Bronchial epithelial cell (primary cell): ENCODE results near the gene CILP2. TPM values are rescaled to one million over a fixed set of nuclear protein-coding genes. Genes with fewer than 3 reads are reported as not detected.
A peak's percentile ranks its signal among the peaks of the same experiment; 100 is the strongest.

ENCODE experiments used
- DNase-seq: peaks from one replicate; pipeline ENCODE4 v3.0.0-alpha.2; 2010; ENCODE audit warnings: low read depth
- FAIRE-seq: peaks from 2 replicates; lab custom pipeline; 2011; peaks lifted over from hg19 to GRCh38; lab: Jason Lieb, UNC
- H3K27me3 ChIP-seq: 2 replicates; pipeline ENCODE4 v1.5.1; 2011; ENCODE audit warnings: low read length; ENCODE audit not compliant: control insufficient read depth, insufficient read depth
- H3K36me3 ChIP-seq: 2 replicates; pipeline ENCODE4 v1.5.1; 2011; ENCODE audit warnings: low read length; ENCODE audit not compliant: control insufficient read depth, insufficient read depth
- H3K4me3 ChIP-seq: 2 replicates; pipeline ENCODE4 v1.5.1; 2011; ENCODE audit warnings: mild to moderate bottlenecking, low read depth, low read length, control low read depth
- total RNA-seq: library from RNA; depleted of rRNA; stranded (reverse); fragments of >200 nt; gene quantifications from 2 replicates; pipeline ENCODE4 v1.2.1, GENCODE V29; 2014
- TF ChIP-seq, protein P1 (sequence below): IDR thresholded peaks from 2 replicates; pipeline ENCODE4 v1.5.1; 2011; ENCODE audit warnings: mild to moderate bottlenecking, moderate library complexity, low read length, control low read depth, inconsistent platforms; ENCODE audit not compliant: insufficient read depth, severe bottlenecking

CILP2 gene
- total RNA-seq, 1 donor from 2014 or later = under 0.01 TPM

DNA sequence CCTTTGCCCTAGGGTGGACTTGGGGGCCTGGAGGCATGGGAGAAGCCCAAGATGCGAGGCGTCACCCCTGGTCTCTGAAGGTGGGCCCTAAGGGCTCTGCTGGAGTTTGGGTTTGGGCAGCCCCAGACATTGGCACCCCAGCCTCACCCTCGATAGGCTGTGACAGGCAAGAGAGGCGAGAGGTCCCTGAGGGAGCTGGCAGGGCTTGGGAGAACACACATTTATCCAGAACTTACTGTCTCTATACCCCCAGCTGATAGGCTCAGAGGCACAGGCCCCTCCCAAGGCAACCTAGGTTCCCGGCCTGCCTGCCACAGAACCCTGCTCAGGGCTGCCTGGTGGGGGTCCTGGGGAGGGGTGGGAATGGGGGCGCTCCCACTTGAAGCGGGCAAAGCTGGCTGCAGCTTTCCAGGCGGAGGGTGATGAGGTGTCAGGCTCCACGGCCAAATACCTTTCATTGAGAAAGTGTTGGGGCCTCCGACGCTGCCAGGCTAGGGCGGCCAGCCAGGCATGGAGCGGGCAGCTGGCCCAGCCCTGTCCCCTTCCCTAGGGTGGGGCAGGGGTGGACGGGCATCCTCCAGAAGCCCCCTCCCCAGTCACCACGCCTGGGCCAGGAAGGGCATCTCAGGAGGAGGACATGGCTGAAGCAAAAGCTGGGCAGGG is 9.7 kb downstream of the CILP2 start:
- peaks cover 4% of the 10 kb centered on the region for H3K27me3 ChIP-seq
- no peak for DNase-seq
- TF ChIP-seq, protein P1, sequence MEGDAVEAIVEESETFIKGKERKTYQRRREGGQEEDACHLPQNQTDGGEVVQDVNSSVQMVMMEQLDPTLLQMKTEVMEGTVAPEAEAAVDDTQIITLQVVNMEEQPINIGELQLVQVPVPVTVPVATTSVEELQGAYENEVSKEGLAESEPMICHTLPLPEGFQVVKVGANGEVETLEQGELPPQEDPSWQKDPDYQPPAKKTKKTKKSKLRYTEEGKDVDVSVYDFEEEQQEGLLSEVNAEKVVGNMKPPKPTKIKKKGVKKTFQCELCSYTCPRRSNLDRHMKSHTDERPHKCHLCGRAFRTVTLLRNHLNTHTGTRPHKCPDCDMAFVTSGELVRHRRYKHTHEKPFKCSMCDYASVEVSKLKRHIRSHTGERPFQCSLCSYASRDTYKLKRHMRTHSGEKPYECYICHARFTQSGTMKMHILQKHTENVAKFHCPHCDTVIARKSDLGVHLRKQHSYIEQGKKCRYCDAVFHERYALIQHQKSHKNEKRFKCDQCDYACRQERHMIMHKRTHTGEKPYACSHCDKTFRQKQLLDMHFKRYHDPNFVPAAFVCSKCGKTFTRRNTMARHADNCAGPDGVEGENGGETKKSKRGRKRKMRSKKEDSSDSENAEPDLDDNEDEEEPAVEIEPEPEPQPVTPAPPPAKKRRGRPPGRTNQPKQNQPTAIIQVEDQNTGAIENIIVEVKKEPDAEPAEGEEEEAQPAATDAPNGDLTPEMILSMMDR = no peak
- FAIRE-seq = no peak
- H3K4me3 ChIP-seq = no peak overlapping the region
- H3K36me3 ChIP-seq = no peaks in the 10 kb centered on the region

DNA sequence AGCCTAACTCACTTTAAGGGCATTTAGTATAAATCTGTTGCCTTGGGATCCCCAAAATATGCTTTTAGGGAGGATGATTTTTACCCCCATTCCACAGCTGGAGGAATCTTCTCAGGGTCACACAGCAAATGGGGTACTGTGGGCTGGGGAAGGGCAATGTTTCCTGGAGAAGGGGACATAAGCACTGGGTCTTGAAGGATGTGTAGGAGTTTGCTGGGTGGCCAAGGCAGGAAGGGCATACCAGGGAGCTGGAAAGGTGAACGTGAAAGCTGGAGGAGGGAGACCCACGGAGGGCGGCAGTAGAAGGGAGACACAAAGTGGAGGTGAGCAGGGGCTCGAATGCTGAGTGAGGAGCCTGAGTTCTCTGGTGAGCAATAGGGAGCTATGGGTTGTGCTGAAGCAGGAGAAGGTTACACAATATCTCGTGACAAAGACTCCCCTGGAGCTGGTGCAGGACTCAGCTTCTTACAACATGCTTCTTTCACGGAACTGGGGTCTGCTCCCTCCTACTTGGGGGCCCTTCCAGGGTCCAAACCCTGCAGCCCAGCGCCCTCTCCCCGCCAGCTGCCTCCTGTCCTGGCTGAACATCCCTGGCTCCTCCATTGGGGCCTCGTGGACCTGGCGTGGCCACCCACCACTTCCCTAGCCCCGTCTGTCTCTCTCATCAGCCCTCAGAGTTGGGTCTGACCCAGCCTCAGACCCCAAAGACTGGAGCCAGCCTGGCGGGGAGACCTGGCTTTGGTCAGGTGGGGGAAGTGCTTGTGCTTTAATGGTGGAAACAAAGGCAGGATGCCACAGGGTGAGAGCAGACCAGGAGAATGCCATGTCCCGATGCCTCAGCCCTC is 11.1 kb downstream of the CILP2 start:
- FAIRE-seq = no peak
- TF ChIP-seq, protein P1 = no peak
- Histone ChIP-seq H3K27me3 (peaks cover 4% of the 10 kb centered on the region), H3K36me3 (no peaks in the 10 kb centered on the region), H3K4me3 (no peak overlapping the region)
- no peak for DNase-seq

DNA sequence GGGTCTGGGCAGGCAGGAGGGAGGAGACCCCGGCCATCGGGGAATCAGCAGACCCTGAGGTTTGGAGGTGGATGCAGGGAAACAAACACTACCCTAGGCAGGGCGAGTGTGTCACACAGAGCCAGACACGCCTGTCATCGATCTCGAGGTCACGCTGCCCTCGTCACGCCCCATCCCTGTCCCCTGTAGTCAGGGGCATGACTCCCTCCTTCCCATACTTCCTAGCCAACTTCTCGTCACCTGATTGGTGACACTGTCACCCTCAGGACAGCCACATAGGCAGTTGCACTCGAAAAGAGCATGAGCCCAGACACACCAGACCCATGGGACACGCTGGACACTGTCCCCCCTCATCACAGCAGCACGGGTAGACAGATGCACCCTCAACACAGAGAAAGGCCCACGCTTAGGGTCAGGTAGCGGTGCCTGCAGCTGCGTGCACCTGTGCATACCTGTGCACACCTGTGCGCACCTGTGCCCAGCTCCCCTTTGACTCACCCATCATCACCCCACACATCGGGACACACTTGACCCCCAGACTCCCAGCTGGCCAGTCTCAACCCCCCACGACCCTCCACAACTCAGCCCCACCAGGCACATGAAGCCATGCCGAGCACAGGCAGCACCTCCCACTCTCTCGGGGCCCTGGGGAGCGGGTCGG is 11.9 kb downstream of the CILP2 start:
- TF ChIP-seq, protein P1 = no peak
- Histone ChIP-seq H3K4me3 (no peak overlapping the region), H3K36me3 (no peaks in the 10 kb centered on the region), H3K27me3 (peaks cover 4% of the 10 kb centered on the region)
- DNase-seq = no peak
- FAIRE-seq = peak; percentile 50

- TF ChIP-seq, protein P1 = no peak
- Histone ChIP-seq H3K27me3 (peaks cover 4% of the 10 kb centered on the region), H3K36me3 (no peaks in the 10 kb centered on the region), H3K4me3 (no peak overlapping the region)
- no peak for DNase-seq
- FAIRE-seq = no peak
Observed at GRCh38 chr19:19550485-19550929, 12.4 kb downstream of the CILP2 start.

DNA sequence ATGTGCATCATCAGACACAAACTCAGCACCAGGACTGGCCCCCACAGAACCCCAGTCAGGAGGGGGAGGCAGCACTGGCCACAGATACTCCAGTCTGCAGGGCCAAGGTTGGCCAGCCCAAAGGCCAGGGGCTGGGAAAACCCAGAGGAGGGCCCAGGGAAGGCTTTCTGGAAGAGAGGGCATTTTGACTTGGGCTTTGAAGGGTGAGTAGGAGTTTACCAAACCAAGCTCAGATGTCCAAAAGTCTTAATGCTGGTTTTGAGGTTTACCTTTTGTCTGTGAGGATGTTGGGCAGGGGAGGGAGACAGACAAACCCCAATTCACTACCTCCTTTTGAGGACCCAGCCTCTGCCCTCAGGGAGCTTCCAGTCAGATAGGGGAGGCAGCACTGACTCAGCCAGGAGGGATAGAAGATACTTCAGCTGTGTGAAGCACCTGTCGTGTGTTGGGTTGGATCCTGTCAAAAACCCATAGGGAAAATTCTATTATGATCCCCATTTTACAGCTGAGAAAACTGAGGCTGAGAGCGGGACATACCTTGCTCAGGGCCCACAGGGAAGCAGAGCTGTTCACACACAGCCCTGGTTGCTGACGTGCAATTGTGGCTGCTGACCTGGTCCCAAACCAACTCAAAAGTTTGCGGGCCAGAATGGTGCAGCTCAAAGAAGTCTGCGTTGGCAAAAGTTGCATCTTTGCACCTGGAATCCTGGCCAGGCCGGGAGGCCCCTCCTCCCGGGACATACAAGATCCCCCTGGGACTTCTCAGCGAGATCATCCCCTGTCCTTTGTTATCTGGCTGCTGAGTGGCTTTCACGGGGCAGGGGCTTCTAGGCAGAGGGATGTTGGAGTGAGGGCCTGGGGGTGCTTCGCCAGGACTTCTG is 13.1 kb downstream of the CILP2 start:
- peaks cover 4% of the 10 kb centered on the region for H3K27me3 ChIP-seq
- no peak for FAIRE-seq
- TF ChIP-seq, protein P1 = no peak
- H3K4me3 ChIP-seq = no peak overlapping the region
- H3K36me3 ChIP-seq = no peaks in the 10 kb centered on the region
- no peak for DNase-seq
